SK-N-SH (cell line): ENCODE measurements around the gene ELMO3. TPM values are rescaled to one million over a fixed set of nuclear protein-coding genes. Genes with fewer than 3 reads are reported as not detected.

Experiments used
- CTCF ChIA-PET: fragments of 300-600, 350-600 bp; formaldehyde crosslinking; extraction: SDS; loops from one replicate; lab custom pipeline; 2021; lab: Yijun Ruan, JAX
- POLR2A ChIA-PET: fragments of 350-600 bp; sonication (Branson Sonifier 250); formaldehyde crosslinking; extraction: SDS; loops from one replicate; lab custom pipeline; 2020; ENCODE audit warnings: antibody characterized with exemption, inconsistent platforms; lab: Yijun Ruan, JAX
- DNase-seq: peaks from one replicate; pipeline ENCODE4 v3.0.0; 2012
- H2AFZ ChIP-seq: fragments of 200-600 bp; sonication (generic); 2 replicates; pipeline ENCODE4 v1.8.1; 2016; ENCODE audit warnings: antibody characterized with exemption, mild to moderate bottlenecking, low read depth
- H3F3A ChIP-seq: fragments of 200-600 bp; sonication (generic); replicated peaks from 2 replicates; pipeline ENCODE3; 2016; ENCODE audit warnings: antibody characterized with exemption, mild to moderate bottlenecking; ENCODE audit not compliant: insufficient read depth
- H3K27ac ChIP-seq, 2 experiments: fragments of 200-500 bp in 1 of 2; fragments of 200-600 bp in 1 of 2; sonication (Bioruptor generic) in 1 of 2; sonication (generic), shearing (Covaris generic) in 1 of 2; 2 replicates each; pipeline versions ENCODE4 v1.5.1 to v1.6.1; 2014 to 2016; ENCODE audit warnings: low read depth in 2 of 2, inconsistent platforms in 1 of 2, low read length in 1 of 2, mild to moderate bottlenecking in 1 of 2, mixed read lengths in 1 of 2
- H3K27me3 ChIP-seq: fragments of 200-600 bp; sonication (generic), shearing (Covaris generic); 2 replicates; pipeline ENCODE4 v1.6.1; 2016; ENCODE audit warnings: mixed run types; ENCODE audit not compliant: insufficient read depth
- H3K36me3 ChIP-seq, 2 experiments: fragments of 200-500 bp in 1 of 2; fragments of 200-600 bp in 1 of 2; sonication (Bioruptor generic) in 1 of 2; sonication (generic) in 1 of 2; replicated peaks in 1 of 2; 2 replicates each; pipeline versions ENCODE3 to v1.5.1; 2014 to 2016; ENCODE audit warnings: low read length in 1 of 2, mild to moderate bottlenecking in 1 of 2; ENCODE audit not compliant: insufficient read depth in 2 of 2, control insufficient read depth in 1 of 2
- H3K4me1 ChIP-seq, 2 experiments: fragments of 200-500 bp in 1 of 2; fragments of 200-600 bp in 1 of 2; sonication (Bioruptor generic) in 1 of 2; sonication (generic), shearing (Covaris generic) in 1 of 2; 2 replicates each; pipeline versions ENCODE4 v1.5.1 to v1.6.1; 2014 to 2016; ENCODE audit warnings: low read depth in 1 of 2, low read length in 1 of 2, mixed run types in 1 of 2; ENCODE audit not compliant: insufficient read depth in 2 of 2, control insufficient read depth in 1 of 2
- H3K4me2 ChIP-seq: fragments of 200-600 bp; sonication (generic), shearing (Covaris generic); 2 replicates; pipeline ENCODE4 v1.6.1; 2017; ENCODE audit warnings: mixed run types
- H3K4me3 ChIP-seq, 2 experiments: fragments of 200-500 bp in 1 of 2; fragments of 200-600 bp in 1 of 2; sonication (Bioruptor generic) in 1 of 2; sonication (generic), shearing (Covaris generic) in 1 of 2; 2 replicates each; pipeline versions ENCODE4 v1.5.1 to v1.8.1; 2014 to 2016; ENCODE audit warnings: low read depth in 2 of 2, inconsistent platforms in 1 of 2, low read length in 1 of 2, mild to moderate bottlenecking in 1 of 2, mixed read lengths in 1 of 2, moderate library complexity in 1 of 2
- H3K79me2 ChIP-seq: fragments of 200-600 bp; sonication (generic); 2 replicates; pipeline ENCODE4 v1.8.1; 2017; ENCODE audit warnings: mild to moderate bottlenecking; ENCODE audit not compliant: insufficient read depth
- H3K9ac ChIP-seq: fragments of 200-600 bp; sonication (generic); 2 replicates; pipeline ENCODE4 v1.6.1; 2017; ENCODE audit warnings: mixed run types
- H3K9me2 ChIP-seq: fragments of 200-600 bp; sonication (generic); 2 replicates; pipeline ENCODE4 v1.6.1; 2017; ENCODE audit warnings: mixed run types
- H3K9me3 ChIP-seq: fragments of 200-600 bp; sonication (generic); 2 replicates; pipeline ENCODE4 v1.6.1; 2017; ENCODE audit warnings: mixed run types, mild to moderate bottlenecking, moderate library complexity
- H4K20me1 ChIP-seq: fragments of 200-600 bp; sonication (generic); 2 replicates; pipeline ENCODE4 v1.6.1; 2017; ENCODE audit warnings: mild to moderate bottlenecking, mixed run types; ENCODE audit not compliant: insufficient read depth
- CHD2 ChIP-seq: fragments of 150-350 bp; IDR thresholded peaks from 2 replicates; pipeline ENCODE4 v1.6.1; 2018; ENCODE audit warnings: low read length; ENCODE audit not compliant: partially characterized antibody
- ELF1 ChIP-seq: IDR thresholded peaks from 2 replicates; pipeline ENCODE4 v1.4.0; 2012
- EP300 ChIP-seq, 2 experiments: IDR thresholded peaks; 2 replicates each; pipeline versions ENCODE4 v1.4.0 to v1.6.1; 2012; ENCODE audit warnings: borderline replicate concordance in 1 of 2, low read depth in 1 of 2, low read length in 1 of 2
- EZH2phosphoT487 ChIP-seq: fragments of 200-600 bp; sonication (generic); IDR thresholded peaks from 2 replicates; pipeline ENCODE4 v1.6.1; 2017; ENCODE audit warnings: low read depth, mixed run types, mild to moderate bottlenecking, antibody characterized with exemption, moderate library complexity, borderline replicate concordance
- IRF3 ChIP-seq: fragments of 150-350 bp; IDR thresholded peaks from 2 replicates; pipeline ENCODE4 v1.6.1; 2016; ENCODE audit warnings: mild to moderate bottlenecking, low read depth, low read length
- JUND ChIP-seq: IDR thresholded peaks from 2 replicates; pipeline ENCODE4 v1.4.0; 2012
- MEF2A ChIP-seq: IDR thresholded peaks from 2 replicates; pipeline ENCODE4 v1.4.0; 2012; ENCODE audit warnings: low read depth, borderline replicate concordance
- NRF1 ChIP-seq: IDR thresholded peaks from 2 replicates; pipeline ENCODE4 v1.6.1; 2012; ENCODE audit warnings: low read depth, mild to moderate bottlenecking, low read length
- RFX5 ChIP-seq: IDR thresholded peaks from 2 replicates; pipeline ENCODE4 v1.6.1; 2012; ENCODE audit warnings: mild to moderate bottlenecking, improper control_type of control experiment, low read length
- TCF12 ChIP-seq: IDR thresholded peaks from 2 replicates; pipeline ENCODE4 v1.4.0; 2012
- WGBS: methylation state at CpG from one replicate; pipeline ENCODE4 v1.1.6; 2017; ENCODE audit warnings: low lambda C conversion rate; 5-methylcytosine and 5-hydroxymethylcytosine counted together
- polyA plus RNA-seq, 3 experiments: library from polyadenylated mRNA; depleted of rRNA; stranded (reverse); fragments of >200 nt; gene quantifications; 2 replicates each; pipeline ENCODE4 v1.2.3, GENCODE V29; 2012
- TF ChIP-seq, protein P1 (sequence below): IDR thresholded peaks from 2 replicates; pipeline ENCODE4 v1.4.0; 2012; ENCODE audit warnings: low read depth, borderline replicate concordance

Gene ELMO3
- polyA plus RNA-seq, 1 of the 3 experiments (the other 2 are of a cell fraction), result 2.3 TPM

GRCh38 chr16:67151431-67152097 lies 47.4 kb upstream of the ELMO3 start:
- no peaks in the 10 kb centered on the region for H3K79me2 ChIP-seq
- peak overlapping the region in 1 of 2 experiments; percentile 66; a peak in 1 of 4 replicates for H3K4me3 ChIP-seq
- 0 out of 2 replicates have a peak overlapping the region, but pooled peaks have one; percentile 43 for H2AFZ ChIP-seq
- no peak overlapping the region; the same call in 1 of the 2 replicates for H3K4me2 ChIP-seq
- TF ChIP-seq TCF12 (0 out of 2 replicates have a peak, but pooled peaks have one; percentile 2), EP300 (IDR thresholded peaks at IDR 0.05; ENCODE audit: borderline replicate concordance in 1 of 2, low read depth in 1 of 2, low read length in 1 of 2) (no peak)
- H3K27me3 ChIP-seq, result no peaks in the 10 kb centered on the region
- DNase-seq, result no peak
- no peaks in the 10 kb centered on the region for H3K9me2 ChIP-seq
- ChIA-PET POLR2A (interaction anchor here (0.6 to 1.8 kb wide), 7 partner anchors 10 to 137 kb away, joined by 3 to 8 read pairs (median 4); partner anchors contain the start of gene CBFB), CTCF (interaction anchor here (0.5 to 14.2 kb wide), 19 partner anchors 9 to 251 kb away, joined by 3 to 470 read pairs (median 4); partner anchors contain the start of genes CBFB, CES3, FBXL8 and TRADD)
- no peak overlapping the region for H3K9ac ChIP-seq
- 67% methylated on average over 6 of the region's 8 CpGs for WGBS
- H3F3A ChIP-seq, result peaks cover 8% of the 10 kb centered on the region
- peaks cover 10 to 25% of the 10 kb centered on the region in 2 experiments for H3K36me3 ChIP-seq
- peaks cover 15% of the 10 kb centered on the region for H4K20me1 ChIP-seq
- H3K27ac ChIP-seq, result peak overlapping the region in 1 of 2 experiments; percentile 90; a peak in 2 of 4 replicates
- no peaks in the 10 kb centered on the region for H3K9me3 ChIP-seq
- peaks cover 0 to 11% of the 10 kb centered on the region in 2 experiments; a peak in 1 of 4 replicates for H3K4me1 ChIP-seq

DNA sequence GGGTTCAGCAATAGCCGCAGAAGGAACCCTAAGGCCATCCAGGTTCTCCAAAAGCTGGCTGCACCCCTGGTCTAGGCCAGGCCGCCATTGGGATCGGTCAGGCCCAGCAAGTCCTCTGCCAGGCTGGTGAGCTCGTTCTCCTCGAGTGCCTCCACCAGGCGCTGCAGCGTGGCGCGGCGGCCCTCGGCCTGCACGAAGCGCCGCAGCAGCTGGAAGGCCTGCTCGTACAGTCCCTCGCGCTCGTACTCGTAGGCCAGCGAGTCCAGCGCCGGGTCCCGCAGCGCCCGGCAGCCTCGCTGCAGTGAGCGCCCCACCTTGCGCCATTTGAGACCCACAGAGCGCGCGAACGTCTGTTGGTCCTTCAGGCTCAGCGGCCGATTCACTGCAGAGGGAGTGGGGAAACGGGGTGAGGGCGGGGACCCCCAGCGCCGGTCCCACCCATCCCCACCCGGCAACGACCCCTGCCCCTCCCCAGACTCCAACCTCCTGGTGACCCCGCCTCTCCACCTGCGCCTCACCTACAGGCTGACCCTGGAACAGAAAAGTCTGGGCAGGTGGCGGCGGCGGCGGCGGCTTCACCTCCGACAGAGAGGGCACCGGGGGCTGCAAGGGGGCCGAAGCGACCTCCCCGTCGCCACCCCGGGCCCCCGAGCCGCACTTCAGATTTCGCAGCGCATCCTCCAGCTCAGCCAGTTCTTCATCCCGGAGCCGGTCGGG lies 44.2 kb upstream of the ELMO3 start:
- no peak overlapping the region for H3K9ac ChIP-seq
- no peak for TF ChIP-seq JUND
- TF ChIP-seq CHD2, result no peak
- TF ChIP-seq IRF3, result no peak
- no peak for TF ChIP-seq EZH2phosphoT487
- TF ChIP-seq RFX5, result no peak
- TF ChIP-seq ELF1, result no peak
- TF ChIP-seq, protein P1, sequence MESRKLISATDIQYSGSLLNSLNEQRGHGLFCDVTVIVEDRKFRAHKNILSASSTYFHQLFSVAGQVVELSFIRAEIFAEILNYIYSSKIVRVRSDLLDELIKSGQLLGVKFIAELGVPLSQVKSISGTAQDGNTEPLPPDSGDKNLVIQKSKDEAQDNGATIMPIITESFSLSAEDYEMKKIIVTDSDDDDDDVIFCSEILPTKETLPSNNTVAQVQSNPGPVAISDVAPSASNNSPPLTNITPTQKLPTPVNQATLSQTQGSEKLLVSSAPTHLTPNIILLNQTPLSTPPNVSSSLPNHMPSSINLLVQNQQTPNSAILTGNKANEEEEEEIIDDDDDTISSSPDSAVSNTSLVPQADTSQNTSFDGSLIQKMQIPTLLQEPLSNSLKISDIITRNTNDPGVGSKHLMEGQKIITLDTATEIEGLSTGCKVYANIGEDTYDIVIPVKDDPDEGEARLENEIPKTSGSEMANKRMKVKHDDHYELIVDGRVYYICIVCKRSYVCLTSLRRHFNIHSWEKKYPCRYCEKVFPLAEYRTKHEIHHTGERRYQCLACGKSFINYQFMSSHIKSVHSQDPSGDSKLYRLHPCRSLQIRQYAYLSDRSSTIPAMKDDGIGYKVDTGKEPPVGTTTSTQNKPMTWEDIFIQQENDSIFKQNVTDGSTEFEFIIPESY, result no peak
- no peak for TF ChIP-seq MEF2A
- no peak for TF ChIP-seq NRF1
- H3K4me1 ChIP-seq, result peaks cover 4 to 19% of the 10 kb centered on the region in 2 experiments; a peak in 1 of 4 replicates
- no peaks in the 10 kb centered on the region for H3K9me2 ChIP-seq
- H3K4me2 ChIP-seq, result peak overlapping the region; percentile 65; the same call in 1 of the 2 replicates
- WGBS, result 66% methylated on average over 43 of the region's 61 CpGs
- no peaks in the 10 kb centered on the region for H3K9me3 ChIP-seq
- H2AFZ ChIP-seq, result no peak overlapping the region
- peaks cover 26% of the 10 kb centered on the region for H4K20me1 ChIP-seq
- no peaks in the 10 kb centered on the region for H3K79me2 ChIP-seq
- H3K27ac ChIP-seq, result no peak overlapping the region
- H3K4me3 ChIP-seq, result peak overlapping the region; percentile 27 to 32; a peak in 3 of 4 replicates
- DNase-seq, result no peak
- CTCF ChIA-PET, result interaction anchor here (0.6 to 14.2 kb wide), 79 partner anchors 10 to 463 kb away, joined by 3 to 470 read pairs (median 7); partner anchors contain the start of genes CBFB, CES3, CES4A and CIAO2B
- no peaks in the 10 kb centered on the region for H3K27me3 ChIP-seq
- POLR2A ChIA-PET, result interaction anchor here (0.8 to 1.1 kb wide), 2 partner anchors 47 to 137 kb away, joined by 3 to 5 read pairs; no protein-coding TSS in a partner anchor
- H3K36me3 ChIP-seq, result peaks cover 0 to 4% of the 10 kb centered on the region in 2 experiments
- H3F3A ChIP-seq, result peaks cover 11% of the 10 kb centered on the region
